SK-N-SH (cell line): ENCODE measurements around the gene ARHGDIA.

ENCODE experiments used
- EP300 ChIP-seq, 2 experiments: IDR thresholded peaks; 2 replicates each; pipeline versions ENCODE4 v1.4.0 to v1.6.1; 2012; ENCODE audit warnings: borderline replicate concordance in 1 of 2, low read depth in 1 of 2, low read length in 1 of 2
- POLR2AphosphoS5 ChIP-seq: IDR thresholded peaks from 2 replicates; pipeline ENCODE4 v1.6.1; 2012; ENCODE audit warnings: low read depth, low read length
- RCOR1 ChIP-seq: fragments of 150-350 bp; IDR thresholded peaks from 2 replicates; pipeline ENCODE4 v1.6.1; 2017; ENCODE audit warnings: antibody characterized with exemption, low read length
- TF ChIP-seq, protein P1 (sequence below): fragments of 200-600 bp; sonication (generic); IDR thresholded peaks from 2 replicates; pipeline ENCODE4 v1.6.1; 2017; ENCODE audit warnings: antibody characterized with exemption, mild to moderate bottlenecking, moderate library complexity
- TF ChIP-seq, protein P2 (sequence below): IDR thresholded peaks from 2 replicates; pipeline ENCODE4; 2012

GRCh38 chr17:81898029-81898866 lies 27.1 kb upstream of the ARHGDIA start:
- TF ChIP-seq, protein P1, sequence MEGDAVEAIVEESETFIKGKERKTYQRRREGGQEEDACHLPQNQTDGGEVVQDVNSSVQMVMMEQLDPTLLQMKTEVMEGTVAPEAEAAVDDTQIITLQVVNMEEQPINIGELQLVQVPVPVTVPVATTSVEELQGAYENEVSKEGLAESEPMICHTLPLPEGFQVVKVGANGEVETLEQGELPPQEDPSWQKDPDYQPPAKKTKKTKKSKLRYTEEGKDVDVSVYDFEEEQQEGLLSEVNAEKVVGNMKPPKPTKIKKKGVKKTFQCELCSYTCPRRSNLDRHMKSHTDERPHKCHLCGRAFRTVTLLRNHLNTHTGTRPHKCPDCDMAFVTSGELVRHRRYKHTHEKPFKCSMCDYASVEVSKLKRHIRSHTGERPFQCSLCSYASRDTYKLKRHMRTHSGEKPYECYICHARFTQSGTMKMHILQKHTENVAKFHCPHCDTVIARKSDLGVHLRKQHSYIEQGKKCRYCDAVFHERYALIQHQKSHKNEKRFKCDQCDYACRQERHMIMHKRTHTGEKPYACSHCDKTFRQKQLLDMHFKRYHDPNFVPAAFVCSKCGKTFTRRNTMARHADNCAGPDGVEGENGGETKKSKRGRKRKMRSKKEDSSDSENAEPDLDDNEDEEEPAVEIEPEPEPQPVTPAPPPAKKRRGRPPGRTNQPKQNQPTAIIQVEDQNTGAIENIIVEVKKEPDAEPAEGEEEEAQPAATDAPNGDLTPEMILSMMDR: no peak
- TF ChIP-seq POLR2AphosphoS5 (no peak), RCOR1 (no peak), EP300 (IDR thresholded peaks at IDR 0.05; ENCODE audit: borderline replicate concordance in 1 of 2, low read depth in 1 of 2, low read length in 1 of 2) (no peak)
- TF ChIP-seq, protein P2, sequence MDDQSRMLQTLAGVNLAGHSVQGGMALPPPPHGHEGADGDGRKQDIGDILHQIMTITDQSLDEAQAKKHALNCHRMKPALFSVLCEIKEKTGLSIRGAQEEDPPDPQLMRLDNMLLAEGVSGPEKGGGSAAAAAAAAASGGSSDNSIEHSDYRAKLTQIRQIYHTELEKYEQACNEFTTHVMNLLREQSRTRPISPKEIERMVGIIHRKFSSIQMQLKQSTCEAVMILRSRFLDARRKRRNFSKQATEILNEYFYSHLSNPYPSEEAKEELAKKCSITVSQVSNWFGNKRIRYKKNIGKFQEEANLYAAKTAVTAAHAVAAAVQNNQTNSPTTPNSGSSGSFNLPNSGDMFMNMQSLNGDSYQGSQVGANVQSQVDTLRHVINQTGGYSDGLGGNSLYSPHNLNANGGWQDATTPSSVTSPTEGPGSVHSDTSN: no peak
